HG02798 (cell line): ENCODE measurements around the gene DENND2C.

Experiments
- ATAC-seq: cut with Tn5 transposase; IDR thresholded peaks from one replicate; pipeline ENCODE4 v1.9.1; 2021; ENCODE audit warnings: mild to moderate bottlenecking; ENCODE audit not compliant: unreplicated experiment, poor library complexity

The DENND2C gene, protein sequence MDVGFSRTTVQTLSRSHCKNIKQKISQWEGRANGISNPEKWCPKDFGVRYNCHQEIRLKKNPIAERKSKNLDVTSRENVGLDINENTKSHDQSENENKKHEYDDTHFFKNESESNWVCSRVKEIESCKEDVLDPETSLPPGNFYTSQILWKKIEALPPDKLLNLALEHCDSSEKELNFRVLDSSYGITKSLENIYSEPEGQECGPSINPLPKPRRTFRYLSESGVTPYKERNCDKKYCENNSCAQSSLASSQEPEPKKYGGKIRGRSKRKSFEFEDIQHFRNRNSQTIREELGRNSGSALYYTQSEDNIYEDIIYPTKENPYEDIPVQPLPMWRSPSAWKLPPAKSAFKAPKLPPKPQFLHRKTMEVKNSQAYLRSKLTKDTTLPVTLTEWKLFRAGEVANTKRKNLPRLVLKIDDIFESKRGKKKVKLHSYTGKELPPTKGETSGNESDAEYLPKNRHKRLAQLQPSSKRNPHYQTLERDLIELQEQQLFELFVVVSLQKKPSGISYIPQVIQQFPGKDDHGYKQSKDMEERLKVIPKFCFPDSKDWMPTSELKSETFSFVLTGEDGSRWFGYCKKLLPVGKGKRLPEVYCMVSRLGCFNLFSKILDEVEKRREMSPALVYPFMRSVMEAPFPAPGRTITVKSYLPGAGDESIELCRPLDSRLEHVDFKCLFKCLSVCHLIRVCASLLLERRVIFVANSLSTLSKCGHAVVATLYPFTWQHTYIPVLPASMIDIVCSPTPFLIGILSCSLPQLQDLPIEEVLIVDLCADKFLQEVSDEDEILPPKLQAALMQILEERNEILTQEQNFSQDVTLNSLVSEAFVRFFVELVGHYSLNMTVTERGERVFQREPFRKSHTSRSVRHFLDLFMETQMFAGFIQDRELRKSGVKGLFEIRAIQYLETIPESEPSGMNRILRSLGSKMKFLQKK

DNA sequence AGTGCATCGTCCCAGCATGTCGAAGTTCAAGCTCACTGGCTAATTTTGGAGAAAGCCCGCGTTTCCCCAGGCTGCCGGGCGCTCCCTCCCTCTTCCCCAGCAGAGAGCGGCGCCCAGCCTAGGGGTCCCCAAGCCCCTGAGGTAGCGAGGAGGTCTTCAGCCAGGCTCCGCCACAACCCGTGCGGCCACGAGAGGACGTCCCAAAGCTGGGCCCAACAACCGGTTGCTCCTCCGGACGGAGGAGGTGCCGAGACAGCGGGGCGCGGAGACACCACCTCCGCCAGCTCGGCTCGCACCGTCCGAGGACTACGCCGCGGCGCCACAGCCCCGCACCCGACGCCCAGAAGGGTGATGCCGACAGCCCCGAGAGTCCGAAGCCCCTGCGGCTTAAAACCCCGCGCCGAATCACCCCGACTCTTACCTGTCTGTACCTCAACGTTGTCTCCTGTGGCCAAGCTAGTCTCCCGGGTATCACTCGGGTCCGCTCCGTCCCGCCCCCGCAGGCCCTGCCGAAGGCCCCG is at the start of gene DENND2C:
Gene DENND2C, minus strand, starts transcription at position 488 of the 521 bp plus-strand sequence. CDS start 44,065 bp downstream, outside the sequence.
- ATAC-seq = peak; percentile 63

DNA sequence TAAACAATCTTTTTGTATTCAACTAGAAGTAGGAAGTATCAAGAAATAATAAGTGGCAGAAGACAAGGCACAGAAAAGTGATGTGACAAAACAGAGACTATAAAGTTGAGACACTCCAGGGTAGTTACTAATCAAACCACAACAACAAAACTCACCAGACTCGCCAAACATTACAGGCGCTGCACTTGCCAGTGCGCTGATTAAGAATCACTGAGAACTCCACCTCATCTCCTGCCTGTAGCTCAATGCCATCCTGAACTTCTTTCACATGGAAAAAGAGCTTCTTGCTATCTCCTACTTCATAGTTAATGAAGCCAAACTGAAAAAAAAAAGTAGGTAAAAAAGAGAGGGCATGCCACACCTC is 49.6 kb upstream of the DENND2C start:
- no peak for ATAC-seq

DNA sequence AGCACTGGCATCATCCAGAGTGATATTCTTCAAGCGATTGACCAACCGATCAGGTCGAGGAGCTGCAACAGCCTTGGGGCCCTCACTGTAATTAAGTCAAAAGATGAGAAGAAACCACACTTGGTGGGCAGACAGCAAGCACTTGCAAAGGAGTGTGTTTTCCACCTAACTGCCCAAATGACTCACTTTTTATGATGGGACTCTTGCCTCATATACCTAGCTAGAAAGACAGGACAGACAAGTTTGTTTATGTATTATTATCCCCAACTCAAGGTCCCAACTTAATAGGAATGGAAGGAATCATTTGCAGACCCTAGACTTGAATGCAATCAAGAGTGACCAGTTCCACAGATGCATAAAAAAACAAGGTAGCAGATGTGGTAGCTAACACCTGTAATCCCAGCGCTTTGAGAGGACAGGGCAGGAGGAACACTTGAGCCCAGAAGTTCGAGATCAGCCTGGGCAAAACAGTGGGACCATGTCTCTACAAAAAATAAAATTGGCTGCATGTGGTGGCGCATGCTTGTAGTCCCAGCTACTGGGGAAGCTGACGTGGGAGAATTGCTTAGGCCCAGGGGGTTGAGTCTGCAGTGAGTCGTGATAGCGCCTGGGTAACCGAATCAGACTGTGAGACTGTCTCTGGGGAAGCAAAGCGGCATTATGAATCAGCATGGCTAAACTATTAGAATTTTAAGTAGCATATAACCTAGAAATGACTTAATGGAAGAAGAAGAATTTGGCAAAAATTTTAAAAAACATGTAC is 49.0 kb upstream of the DENND2C start:
- ATAC-seq = no peak

DNA sequence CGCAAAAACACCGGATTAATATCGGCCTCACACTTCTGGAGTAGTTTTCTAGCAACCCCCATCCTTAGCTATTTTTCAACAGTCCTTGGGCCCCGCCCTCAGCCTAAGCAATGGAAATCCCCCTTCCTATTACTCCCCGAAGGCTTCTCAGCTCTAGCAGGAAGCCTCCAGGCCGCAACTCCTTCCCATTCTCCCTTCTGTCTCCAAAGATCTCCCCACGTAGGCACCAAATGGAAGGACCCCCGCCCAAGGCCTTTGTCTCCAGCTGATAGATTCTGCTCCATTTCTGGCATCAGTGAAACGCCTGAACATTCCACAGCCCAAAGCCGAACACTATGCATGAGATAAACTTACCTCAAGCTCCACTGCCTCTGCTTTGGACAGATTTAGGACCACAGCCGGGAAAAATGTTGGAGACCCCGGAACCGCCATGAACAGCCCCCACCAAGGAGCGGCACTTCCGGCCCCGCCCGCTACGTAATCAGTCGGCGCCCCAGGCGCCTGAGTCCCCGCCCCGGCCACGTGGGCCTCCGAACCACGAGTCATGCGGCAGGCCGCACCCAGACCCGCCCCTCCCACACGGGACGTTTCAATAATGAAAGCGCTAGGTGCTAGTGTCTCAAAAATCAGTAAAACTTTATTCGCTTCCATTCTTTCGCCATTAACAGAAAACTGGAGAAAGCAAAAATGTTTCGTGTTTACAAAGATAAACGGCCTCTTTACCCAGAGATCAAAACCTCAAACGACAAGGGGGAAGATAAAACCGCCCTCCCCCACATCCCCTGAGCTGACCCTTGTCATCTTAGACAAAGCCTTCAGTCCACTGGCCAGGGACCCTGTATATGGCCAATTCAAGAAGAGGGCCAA is 46.7 kb upstream of the DENND2C start, which contains the start of gene NRAS:
Gene NRAS, minus strand, starts transcription at position 468 of the 867 bp plus-strand sequence. CDS start 611 bp downstream, outside the sequence.
- ATAC-seq = peak; percentile 97

DNA sequence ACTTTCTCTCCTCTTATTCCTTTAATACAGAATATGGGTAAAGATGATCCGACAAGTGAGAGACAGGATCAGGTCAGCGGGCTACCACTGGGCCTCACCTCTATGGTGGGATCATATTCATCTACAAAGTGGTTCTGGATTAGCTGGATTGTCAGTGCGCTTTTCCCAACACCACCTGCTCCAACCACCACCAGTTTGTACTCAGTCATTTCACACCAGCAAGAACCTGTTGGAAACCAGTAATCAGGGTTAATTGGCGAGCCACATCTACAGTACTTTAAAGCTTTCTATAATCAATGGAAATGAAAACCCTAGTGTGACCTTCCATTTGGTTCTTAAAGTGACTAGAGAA is 46.1 kb upstream of the DENND2C start:
- ATAC-seq = no peak

DNA sequence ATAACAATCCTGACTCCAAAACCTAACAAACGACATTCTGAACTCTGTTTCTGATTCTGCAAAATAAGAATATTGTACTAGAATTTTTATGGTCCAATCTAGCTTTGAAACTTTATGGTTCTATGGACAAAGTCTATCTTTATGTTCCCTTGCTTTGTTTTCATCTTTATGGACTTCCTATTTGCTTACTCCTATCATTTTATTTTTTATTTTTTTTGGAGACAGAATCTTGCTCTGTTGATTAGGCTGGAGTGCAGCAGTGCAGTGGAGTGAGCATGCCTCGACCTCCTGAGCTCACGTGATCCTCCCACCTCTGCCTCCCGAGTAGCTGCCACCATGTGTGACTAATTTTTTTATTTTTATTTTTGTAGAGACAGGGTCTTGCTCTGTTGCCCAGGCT is 43.1 kb upstream of the DENND2C start:
- ATAC-seq = no peak

DNA sequence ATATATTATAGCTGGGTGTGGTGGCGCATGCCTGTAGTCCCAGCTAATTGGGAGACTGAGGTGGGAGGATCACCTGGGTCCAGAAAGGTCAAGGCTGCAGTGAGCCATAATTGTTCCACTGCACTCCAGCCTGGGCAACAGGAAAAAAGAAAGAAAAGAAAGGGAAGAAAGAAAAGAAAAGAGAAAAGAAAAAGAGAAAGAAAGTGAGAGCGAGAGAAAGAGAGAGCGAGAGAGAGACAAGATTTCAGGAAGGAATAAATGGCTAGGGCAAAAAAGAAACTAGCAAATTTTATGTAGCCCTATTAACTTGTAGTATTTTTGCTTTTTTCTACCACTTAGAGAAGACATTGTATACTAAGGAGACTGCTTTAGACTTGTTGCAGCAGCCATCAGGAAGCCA is 40.5 kb upstream of the DENND2C start:
- ATAC-seq = no peak

DNA sequence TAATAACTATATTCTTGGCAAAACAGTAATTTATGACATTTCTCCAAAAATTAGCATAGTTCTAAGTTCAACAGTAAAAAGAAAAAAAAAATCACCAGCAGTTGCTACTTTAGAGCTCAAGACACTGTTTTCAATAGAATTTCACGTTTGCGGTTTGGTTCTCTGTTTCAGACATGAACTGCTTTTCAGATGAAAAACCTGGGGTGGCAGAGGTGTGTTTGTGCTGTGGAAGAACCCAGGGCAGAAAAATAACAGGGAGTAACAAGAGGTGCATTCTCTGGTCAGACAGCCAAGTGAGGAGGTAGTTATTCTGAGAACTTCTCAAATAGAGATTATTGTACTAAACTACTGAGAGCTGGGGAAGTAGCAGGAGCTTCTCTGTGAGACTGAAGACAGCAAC is 37.8 kb upstream of the DENND2C start:
- no peak for ATAC-seq

DNA sequence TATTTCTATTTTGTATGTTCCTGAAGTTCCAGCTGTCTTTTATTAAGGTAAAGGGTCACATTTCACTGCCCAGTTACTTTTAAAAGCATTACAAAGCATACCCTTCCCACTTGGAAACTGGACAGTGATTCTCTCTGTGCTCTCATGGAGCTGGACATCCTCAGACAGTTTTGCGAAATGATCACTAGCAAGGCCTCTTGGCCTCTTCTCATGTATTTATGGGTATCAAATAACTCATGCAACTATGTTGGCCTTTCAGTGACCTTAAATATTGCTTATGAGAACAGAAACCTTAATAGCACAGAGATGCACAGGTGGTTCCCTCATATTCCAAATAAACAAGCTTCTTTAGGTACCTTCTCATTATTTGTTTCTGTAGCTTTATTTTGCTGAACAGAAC is 33.4 kb upstream of the DENND2C start:
- peak; percentile 53 for ATAC-seq

DNA sequence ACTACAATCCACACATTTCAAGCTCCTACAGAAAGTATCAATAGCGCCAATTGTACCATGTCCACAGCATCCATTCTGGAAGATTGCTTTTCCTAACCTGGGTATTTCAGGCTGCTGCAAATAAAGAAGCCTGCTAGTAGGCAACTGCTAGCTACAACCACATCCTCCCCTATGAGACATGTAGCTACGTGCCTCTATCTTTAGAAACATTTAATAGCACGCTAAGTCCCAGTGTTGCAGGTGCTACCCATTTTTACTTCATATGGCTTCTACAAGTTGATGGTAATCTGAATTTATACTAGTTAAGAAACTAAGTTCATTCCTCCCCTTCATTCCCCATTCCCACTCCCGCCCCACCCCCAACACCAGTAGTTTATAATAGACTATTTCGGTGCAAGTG is 32.9 kb upstream of the DENND2C start:
- no peak for ATAC-seq

DNA sequence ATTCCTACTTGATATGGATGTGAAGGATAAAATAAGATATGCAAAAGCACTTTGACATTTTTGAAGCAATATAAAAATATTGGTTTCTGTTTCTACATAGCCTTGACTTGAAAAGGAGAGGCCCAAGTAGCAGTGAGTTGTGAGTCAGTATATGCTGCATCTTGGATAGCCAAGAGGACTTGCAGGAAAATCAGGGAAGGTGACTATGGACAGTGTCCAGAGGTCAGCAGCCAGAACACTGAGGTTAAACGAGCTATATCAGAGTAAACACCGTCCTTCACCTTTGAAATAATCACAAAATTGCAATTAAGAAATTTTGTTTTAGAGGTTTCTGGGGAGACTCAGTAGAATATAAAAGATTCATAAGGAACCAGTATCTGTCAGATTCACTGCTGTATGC is 32.1 kb upstream of the DENND2C start:
- ATAC-seq = no peak

DNA sequence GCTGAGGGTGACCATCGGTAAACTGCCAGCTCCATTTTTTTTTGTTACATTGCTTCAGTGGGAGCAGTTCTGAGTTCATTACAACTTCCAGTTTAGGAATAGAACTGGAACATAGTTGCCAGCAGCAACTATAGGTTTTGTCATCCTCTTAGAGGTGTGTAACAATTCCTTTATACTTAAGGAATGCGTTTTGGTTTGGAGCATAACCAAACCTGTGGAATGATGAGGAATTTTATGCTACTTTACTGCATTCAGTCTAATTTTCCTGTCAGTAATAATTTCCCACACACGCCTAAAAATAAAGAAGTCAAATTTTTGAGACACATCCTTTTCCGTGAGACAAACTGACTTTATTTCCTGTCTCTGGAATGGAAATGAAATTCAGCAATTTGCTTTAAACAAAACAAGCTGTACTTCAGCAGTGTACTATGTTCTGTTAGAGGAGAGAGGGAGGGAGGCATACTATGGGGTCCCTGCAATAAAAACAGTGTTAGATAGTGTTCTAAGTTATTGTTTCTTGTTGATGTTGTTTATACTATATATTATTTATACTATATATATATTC is 30.3 kb upstream of the DENND2C start:
- no peak for ATAC-seq

DNA sequence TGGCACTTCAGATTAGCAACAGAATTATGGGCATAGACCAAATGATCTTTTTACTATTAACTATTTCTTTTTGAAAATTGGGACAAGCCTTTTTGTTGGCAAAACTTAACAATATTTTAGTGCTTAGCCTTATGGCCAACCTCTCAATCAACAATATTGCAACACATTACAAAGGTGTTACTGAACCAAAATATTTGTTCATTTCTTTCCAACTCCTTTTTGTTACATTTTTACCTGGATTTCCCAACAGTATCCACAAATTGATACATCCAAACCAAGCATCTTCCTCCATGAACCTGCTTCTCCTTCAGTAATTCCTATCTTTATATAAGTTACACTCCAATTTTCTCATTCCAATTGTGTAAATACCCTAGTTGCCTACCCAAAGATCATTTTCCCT is 27.0 kb upstream of the DENND2C start:
- ATAC-seq = no peak

DNA sequence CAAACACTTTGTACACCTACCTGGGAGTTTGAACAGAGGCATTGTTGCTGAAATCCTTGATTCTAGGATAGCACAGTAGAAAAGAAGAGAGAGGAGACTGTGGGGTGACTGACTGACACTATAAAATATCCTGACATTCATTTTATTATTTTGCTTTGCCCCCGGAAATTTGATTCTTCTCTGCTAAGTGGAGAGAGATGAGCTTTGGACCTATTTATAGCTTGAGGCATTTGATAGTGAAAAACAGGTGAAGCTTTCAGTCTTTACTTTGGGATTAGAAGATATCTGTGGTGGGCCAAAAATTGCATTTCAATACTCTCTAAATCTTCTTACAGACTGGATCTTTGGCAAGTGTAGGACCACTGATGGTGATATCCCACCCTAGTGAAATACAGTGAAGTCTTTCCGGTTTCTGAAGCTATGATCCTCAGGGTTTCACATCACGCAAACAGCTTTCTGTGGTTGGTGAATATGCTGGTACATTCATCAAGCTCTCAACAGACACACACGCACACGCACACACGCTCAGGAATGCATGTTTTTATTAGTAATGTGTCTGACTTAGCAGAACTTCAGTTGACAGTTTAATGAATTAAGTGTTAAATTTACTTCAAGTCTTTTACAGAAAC is 25.7 kb upstream of the DENND2C start, which contains the start of gene AMPD1:
Gene AMPD1, minus strand, starts transcription at position 117 of the 629 bp plus-strand sequence. Its CDS starts 75 bp downstream, at position 42.
- ATAC-seq = no peak

DNA sequence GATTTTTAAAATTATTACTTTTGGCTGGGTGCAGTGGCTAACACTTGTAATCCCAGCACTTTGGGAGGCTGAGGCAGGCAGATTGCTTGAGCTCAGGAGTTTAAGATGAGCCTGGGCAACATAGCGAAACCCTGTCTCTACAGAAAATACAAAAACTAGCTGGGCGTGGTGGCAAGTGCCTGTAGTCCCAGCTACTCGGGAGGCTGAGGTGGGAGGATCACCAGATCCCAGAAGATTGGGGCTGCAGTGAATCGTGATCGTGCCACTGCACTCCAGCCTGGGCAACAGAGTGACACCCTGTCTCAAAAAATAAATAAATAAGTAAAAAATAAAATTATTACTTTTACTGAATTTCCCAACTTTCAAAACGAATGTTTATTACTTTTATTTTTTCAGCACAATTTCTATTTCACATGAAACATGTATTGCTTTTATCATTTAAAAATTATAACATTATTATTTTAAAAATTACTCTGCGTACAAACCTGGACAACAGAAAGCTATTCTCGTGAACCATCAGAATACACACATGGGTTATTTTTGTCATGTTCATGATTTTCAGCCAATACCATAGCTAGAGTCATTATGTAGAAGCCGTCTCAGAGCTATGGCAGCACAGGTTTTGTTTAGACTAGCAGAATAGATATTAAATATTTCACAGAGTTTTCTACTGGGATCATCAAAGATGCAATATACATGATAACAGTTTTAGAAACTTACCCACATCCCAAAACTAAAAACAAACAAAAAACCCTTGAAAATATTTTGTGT is 24.9 kb upstream of the DENND2C start:
- ATAC-seq = no peak

DNA sequence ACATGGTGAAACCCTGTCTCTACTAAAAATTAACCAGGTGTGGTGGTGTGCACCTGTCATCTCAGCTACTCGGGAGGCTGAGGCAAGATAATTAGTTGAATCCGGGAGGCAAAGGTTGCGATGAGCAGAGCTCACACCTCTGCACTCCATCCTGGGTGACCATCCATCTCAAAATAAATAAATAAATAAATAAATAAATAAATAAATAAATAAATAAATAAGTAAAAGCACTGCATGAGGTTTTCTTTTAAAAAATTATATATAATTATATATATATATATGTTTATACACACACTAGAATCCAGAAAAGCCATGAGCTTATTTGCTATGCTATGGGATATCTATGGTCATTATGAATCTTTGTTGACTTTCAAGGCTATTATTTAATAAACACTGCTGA is 23.1 kb upstream of the DENND2C start:
- no peak for ATAC-seq

DNA sequence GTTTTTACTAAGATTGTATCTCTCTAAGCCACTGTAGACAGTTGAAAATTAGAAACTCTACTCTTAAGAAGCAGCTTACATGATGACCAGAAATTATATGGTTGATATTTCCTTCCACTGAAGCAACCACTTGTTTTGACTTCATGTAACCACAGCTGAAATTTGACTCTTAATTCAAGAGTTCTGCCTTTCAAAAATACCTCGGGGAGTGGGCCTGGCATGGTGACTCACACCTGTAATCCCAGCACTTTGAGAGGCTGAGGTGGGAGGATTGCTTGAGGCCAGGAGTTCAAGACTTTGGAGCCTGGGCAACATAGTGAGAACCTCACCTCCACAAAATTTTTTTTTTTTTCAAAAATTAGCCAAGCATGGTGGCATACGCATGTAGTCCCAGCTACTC is 21.2 kb upstream of the DENND2C start:
- no peak for ATAC-seq

DNA sequence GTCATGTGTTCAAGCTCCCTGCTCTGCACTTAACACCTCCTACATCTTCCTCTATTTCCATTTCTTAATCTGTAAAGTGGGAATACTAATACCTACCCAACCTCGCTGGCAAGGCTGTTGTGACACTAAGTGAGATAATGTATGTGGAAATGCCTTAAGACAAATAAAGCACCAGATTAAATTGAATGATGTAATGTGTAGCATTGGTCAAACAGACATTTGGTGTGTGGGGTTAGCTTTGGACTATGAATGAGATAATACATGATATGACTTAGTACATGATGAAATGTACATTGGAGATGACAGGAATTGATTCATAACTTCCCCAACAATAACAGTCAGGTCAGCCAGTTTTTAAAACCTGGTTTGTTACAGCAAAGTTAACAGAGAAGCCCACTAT is 20.3 kb upstream of the DENND2C start:
- no peak for ATAC-seq
